Pulmonary artery endothelial cell (primary cell): ENCODE measurements around the gene ULK4. TPM values are rescaled to one million over a fixed set of nuclear protein-coding genes. Genes with fewer than 3 reads are reported as not detected.
"Not testable (repeated sequence)": the region's sequence is repeated elsewhere in the genome, so short reads cannot be mapped to it uniquely, and the experiment has no call there.

Experiments used
- DNase-seq: peaks from one replicate; pipeline ENCODE4 v3.0.0-alpha.2; 2011; ENCODE audit warnings: low read depth, low spot score
- total RNA-seq: library from RNA; depleted of rRNA; stranded (reverse); fragments of >200 nt; gene quantifications from 2 replicates; pipeline ENCODE4 v1.2.3, GENCODE V29; 2014

Gene ULK4
- total RNA-seq, 1 donor from 2014 or later, result 6.5 TPM

- DNase-seq, result no peak
These were observed 381.5 kb downstream of the ULK4 start for GRCh38 chr3:41580274-41580959.

- DNase-seq, result no peak
These were observed 382.0 kb downstream of the ULK4 start for GRCh38 chr3:41579861-41580260.

GRCh38 chr3:41578798-41579197 lies 383.1 kb downstream of the ULK4 start:
- no peak for DNase-seq

GRCh38 chr3:41575724-41576123 lies 386.2 kb downstream of the ULK4 start:
- no peak for DNase-seq

- no peak for DNase-seq
These were observed 387.0 kb downstream of the ULK4 start for GRCh38 chr3:41574900-41575299.

- DNase-seq, result no peak
These were observed 388.3 kb downstream of the ULK4 start for GRCh38 chr3:41573591-41573990.

GRCh38 chr3:41572092-41572491 lies 389.8 kb downstream of the ULK4 start:
- no peak for DNase-seq

- no peak for DNase-seq
These were observed 392.1 kb downstream of the ULK4 start for GRCh38 chr3:41569632-41570305.

GRCh38 chr3:41565948-41566514 lies 395.9 kb downstream of the ULK4 start:
- no peak for DNase-seq

GRCh38 chr3:41565003-41565402 lies 396.9 kb downstream of the ULK4 start:
- DNase-seq, result no peak

GRCh38 chr3:41556245-41556644 lies 405.7 kb downstream of the ULK4 start:
- not testable (repeated sequence) for DNase-seq

GRCh38 chr3:41532976-41533375 lies 428.9 kb downstream of the ULK4 start:
- DNase-seq, result no peak

GRCh38 chr3:41526995-41527573 lies 434.8 kb downstream of the ULK4 start:
- no peak for DNase-seq

- no peak for DNase-seq
These were observed 436.4 kb downstream of the ULK4 start for GRCh38 chr3:41525303-41526064.

- DNase-seq, result no peak
These were observed 438.0 kb downstream of the ULK4 start for GRCh38 chr3:41523897-41524296.

- no peak for DNase-seq
These were observed 439.3 kb downstream of the ULK4 start for GRCh38 chr3:41522612-41523011.

GRCh38 chr3:41521010-41521655 lies 440.8 kb downstream of the ULK4 start:
- no peak for DNase-seq

- no peak for DNase-seq
These were observed 442.2 kb downstream of the ULK4 start for GRCh38 chr3:41519746-41520145.

GRCh38 chr3:41518626-41519025 lies 443.3 kb downstream of the ULK4 start:
- DNase-seq, result no peak

- no peak for DNase-seq
These were observed 453.7 kb downstream of the ULK4 start for GRCh38 chr3:41508063-41508696.
